ENCODE measurements around the gene NOS2.
"Not testable (repeated sequence)": the region's sequence is repeated elsewhere in the genome, so short reads cannot be mapped to it uniquely, and the experiment has no call there.

Gene NOS2

DNA sequence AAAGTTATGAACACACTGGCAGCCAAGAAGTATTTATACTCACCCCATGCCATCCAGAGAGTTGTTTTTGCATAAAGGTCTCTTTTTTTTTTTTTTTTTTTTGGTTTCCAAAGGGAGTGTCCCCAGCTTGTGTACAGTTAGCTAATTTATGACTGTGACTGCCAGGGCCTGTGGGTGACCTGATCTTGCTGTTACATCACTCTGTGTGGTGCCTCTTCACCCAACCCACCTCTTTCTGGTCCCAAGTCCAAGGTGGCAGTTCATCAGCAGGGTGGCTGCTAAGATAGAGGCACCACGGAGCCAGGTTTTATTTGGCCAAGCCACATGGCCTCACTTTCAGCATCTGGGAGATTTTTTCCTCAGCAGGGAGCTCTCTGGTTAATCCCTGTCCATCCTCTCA lies at the start of gene NOS2:
TSS of gene NOS2 (minus strand) at position 8 of the 400 bp plus-strand sequence. CDS start 1,720 bp downstream, outside the sequence.
- no peaks in the 10 kb centered on the region for H3K36me3 Mint-ChIP-seq (ENCODE audit: low read depth)
- peaks cover 25% of the 10 kb centered on the region for H3K27me3 Mint-ChIP-seq
- no peaks in the 10 kb centered on the region for H3K9me3 Mint-ChIP-seq
- DNase-seq, result no peak
- no peak within 1 kb of the TSS for H3K4me3 Mint-ChIP-seq
- H3K4me1 Mint-ChIP-seq (ENCODE audit: low read depth), result peaks cover 4% of the 10 kb centered on the region
- H3K27ac Mint-ChIP-seq, result no peak within 1 kb of the TSS

DNA sequence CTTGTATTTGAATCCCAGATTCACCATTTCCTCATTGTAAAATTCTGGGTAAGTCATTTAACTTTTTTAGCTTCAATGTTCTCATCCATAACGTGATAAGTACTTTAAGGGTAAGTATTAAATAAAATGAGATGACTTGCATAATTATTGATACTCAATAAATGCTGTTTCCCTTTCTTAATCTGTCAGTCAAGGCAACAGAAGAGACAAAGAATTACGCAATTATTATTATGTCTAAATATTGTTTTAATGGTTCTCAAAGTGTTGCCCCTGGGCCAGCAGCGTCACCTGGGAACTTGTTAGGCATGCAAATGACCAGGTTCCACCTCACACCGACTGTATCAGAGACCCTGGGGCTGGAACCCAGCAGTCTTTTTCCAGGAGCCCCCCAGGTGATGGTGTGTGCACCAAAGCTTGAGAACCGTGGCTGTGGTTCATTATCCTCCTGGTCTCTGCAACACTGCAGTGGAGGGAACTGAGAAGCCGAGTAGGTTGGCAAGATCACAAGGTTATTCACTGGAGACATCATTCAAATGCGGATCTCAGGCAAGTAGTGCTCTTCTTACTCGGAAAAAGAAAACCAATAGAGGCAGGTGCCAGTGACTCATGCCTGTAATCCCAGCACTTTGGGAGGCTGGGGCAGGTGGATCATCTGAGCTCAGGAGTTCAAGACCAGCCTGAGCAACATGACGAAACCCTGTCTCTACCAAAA lies 49.3 kb upstream of the NOS2 start:
- no peak overlapping the region for H3K4me3 Mint-ChIP-seq
- no peak for DNase-seq
- peaks cover 3% of the 10 kb centered on the region for H3K27me3 Mint-ChIP-seq
- no peaks in the 10 kb centered on the region for H3K9me3 Mint-ChIP-seq
- H3K27ac Mint-ChIP-seq, result no peak overlapping the region
- H3K4me1 Mint-ChIP-seq (ENCODE audit: low read depth), result peaks cover 21% of the 10 kb centered on the region
- H3K36me3 Mint-ChIP-seq (ENCODE audit: low read depth), result no peaks in the 10 kb centered on the region

DNA sequence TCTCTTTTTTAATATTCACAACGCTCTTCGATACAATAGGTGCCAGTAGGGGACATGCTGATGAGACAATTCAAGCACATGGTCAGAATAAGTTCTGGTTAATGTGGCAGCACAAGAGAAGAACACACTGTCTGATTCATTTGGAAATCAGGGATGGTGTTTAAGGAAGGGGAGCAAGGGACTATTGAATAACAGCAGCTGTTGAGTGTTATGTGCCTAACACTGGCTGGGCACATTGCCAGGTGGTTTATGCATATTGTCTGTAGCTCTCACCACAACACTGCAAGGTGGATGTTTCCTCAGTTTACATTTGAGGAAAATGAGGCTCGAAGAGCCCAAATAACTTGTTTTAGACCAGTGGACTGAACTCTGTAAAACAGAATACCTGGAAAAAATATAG lies 48.6 kb upstream of the NOS2 start:
- peaks cover 3% of the 10 kb centered on the region for H3K27me3 Mint-ChIP-seq

DNA sequence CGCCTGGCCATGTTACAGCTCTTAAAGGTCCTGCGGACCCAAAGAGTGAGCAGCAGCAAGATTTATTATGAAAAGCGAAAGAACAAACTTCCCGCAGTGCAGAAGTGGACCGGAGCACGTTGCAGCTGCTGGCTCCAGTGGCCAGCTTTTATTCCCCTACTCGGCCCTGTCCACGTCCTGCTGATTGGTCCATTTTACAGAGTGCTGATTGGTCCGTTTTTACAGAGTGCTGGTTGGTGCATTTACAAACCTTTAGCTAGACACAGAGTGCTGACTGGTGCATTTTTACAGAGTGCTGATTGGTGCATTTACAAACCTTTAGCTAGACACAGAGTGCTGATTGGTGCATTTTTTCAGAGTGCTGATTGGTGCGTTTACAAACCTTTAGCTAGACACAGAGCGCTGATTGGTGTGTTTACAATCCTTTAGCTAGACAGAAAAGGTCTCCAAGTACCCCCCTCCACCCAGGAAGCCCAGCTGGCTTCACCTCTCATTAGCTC lies 46.5 kb upstream of the NOS2 start:
- H3K9me3 Mint-ChIP-seq; H3K36me3 Mint-ChIP-seq (ENCODE audit: low read depth); DNase-seq; H3K27me3 Mint-ChIP-seq: not testable (repeated sequence)
- Mint-ChIP-seq H3K4me1 (ENCODE audit: low read depth) (peaks cover 21% of the 10 kb centered on the region), H3K4me3 (peak overlapping the region; percentile 56), H3K27ac (peak overlapping the region; percentile 86)

More for the DNA sequence above, 48.6 kb upstream of the NOS2 start:
- Mint-ChIP-seq H3K36me3 (ENCODE audit: low read depth) (no peaks in the 10 kb centered on the region), H3K4me3 (no peak overlapping the region), H3K4me1 (ENCODE audit: low read depth) (peaks cover 21% of the 10 kb centered on the region), H3K27ac (no peak overlapping the region), H3K9me3 (no peaks in the 10 kb centered on the region)
- DNase-seq, result no peak

DNA sequence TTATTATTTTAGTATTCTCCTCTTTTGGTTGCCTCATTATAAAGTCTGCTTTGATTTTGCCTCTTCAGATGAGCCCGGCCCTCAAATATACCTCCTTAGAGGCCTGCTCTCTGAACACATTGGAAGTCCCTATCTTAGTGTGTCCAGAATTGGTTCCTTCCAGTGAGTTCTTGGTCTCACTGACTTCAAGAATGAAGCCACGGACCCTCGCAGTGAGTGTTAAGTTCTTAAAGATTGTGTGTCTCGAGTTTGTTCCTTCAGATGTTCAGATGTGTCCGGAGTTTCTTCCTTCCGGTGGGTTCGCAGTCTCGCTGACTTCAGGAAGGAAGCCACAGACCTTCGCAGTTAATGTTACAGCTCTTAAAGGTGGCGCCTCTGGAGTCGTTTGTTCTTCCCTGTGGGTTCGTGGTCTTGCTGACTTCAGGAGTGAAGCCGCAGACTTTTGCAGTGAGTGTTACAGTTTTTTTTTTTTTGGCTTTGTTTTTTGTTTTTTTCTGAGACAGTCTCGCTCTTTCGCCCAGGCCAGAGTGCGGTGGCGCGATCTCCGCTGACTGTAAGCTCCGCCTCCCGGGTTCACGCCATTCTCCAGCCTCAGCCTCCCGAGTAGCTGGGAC lies 45.8 kb upstream of the NOS2 start:
- Mint-ChIP-seq H3K4me1 (ENCODE audit: low read depth) (peaks cover 21% of the 10 kb centered on the region), H3K4me3 (peak overlapping the region; percentile 56), H3K9me3 (no peaks in the 10 kb centered on the region), H3K36me3 (ENCODE audit: low read depth) (no peaks in the 10 kb centered on the region), H3K27me3 (no peaks in the 10 kb centered on the region), H3K27ac (peak overlapping the region; percentile 86)
- DNase-seq, result peak; percentile 52

DNA sequence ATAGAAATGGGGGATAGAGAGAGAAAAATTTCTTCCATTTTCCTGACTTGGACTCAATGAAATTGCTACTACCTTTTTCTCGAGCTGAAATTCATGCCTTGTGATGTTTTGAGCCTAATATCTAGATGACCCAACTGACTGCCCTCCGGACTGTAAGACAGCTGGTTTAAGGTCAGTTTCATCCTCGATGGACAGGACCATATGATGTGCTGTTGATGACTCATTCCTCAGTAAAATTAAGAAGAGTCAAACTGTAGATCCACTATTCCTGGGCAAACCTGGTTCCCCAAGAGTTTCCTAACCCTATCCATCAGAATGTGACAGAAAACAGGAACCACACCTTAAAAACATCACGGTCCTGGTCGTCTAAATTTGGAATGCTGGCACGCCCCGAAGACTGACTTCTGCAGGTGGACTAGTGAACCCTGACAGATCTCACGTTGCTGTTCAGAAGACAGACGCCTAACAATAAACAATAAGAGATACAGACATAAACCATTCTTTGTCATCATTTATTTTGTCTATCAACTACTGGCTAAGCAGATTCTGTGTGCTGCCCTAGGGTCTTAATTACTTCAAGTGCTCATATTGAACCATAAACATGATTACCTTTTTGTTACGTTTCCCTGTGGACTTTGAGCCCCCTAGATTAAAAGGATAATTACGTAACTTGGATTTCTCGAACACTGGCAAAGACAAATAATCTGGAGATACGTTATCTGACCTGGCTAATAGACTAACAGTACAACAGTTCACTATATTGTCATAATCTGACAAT lies 45.1 kb upstream of the NOS2 start:
- H3K36me3 Mint-ChIP-seq (ENCODE audit: low read depth), result no peaks in the 10 kb centered on the region
- no peak overlapping the region for H3K27ac Mint-ChIP-seq
- no peak for DNase-seq
- H3K4me1 Mint-ChIP-seq (ENCODE audit: low read depth), result peaks cover 21% of the 10 kb centered on the region
- H3K4me3 Mint-ChIP-seq, result no peak overlapping the region
- no peaks in the 10 kb centered on the region for H3K27me3 Mint-ChIP-seq
- no peaks in the 10 kb centered on the region for H3K9me3 Mint-ChIP-seq

DNA sequence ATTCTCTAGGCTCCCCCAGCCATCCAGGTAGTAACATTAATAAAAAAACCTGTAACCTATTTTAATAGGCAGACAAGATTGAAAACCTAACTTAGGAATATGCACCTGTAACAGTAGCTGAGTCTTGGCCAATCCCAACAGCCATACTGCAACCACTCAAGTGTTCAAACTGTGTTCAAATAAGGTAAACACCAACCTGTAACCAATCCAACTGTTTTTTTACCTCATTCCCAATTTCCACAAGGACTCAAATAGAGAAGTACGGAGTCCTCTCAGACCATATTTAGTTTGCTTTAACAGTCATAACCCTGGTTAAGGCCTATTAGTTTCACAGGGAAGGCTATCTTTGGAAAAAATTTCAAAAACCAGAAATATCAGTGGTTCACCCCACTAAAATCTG lies 40.4 kb upstream of the NOS2 start:
- Mint-ChIP-seq H3K27ac (no peak overlapping the region), H3K4me3 (no peak overlapping the region)

DNA sequence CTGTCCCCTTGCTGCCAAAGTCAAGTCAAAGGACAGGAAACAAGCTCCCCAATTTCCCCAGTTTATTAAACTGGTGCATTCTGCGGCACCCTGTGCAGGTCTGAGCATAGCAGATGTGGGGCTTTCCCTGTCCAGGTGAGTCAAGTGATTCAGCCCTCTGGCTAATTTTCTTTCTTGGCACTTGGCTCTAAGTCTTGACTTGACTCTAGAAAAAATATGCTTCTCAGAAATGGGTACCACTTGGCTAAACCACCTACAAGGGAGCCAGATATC lies 40.0 kb upstream of the NOS2 start:
- DNase-seq; H3K27ac Mint-ChIP-seq; H3K27me3 Mint-ChIP-seq; H3K36me3 Mint-ChIP-seq (ENCODE audit: low read depth); H3K4me1 Mint-ChIP-seq (ENCODE audit: low read depth); H3K4me3 Mint-ChIP-seq; H3K9me3 Mint-ChIP-seq: not testable (repeated sequence)

More for the DNA sequence above, 40.4 kb upstream of the NOS2 start:
- H3K27me3 Mint-ChIP-seq, result no peaks in the 10 kb centered on the region
- no peak for DNase-seq
- H3K4me1 Mint-ChIP-seq (ENCODE audit: low read depth), result peaks cover 3% of the 10 kb centered on the region
- no peaks in the 10 kb centered on the region for H3K36me3 Mint-ChIP-seq (ENCODE audit: low read depth)
- H3K9me3 Mint-ChIP-seq, result no peaks in the 10 kb centered on the region

DNA sequence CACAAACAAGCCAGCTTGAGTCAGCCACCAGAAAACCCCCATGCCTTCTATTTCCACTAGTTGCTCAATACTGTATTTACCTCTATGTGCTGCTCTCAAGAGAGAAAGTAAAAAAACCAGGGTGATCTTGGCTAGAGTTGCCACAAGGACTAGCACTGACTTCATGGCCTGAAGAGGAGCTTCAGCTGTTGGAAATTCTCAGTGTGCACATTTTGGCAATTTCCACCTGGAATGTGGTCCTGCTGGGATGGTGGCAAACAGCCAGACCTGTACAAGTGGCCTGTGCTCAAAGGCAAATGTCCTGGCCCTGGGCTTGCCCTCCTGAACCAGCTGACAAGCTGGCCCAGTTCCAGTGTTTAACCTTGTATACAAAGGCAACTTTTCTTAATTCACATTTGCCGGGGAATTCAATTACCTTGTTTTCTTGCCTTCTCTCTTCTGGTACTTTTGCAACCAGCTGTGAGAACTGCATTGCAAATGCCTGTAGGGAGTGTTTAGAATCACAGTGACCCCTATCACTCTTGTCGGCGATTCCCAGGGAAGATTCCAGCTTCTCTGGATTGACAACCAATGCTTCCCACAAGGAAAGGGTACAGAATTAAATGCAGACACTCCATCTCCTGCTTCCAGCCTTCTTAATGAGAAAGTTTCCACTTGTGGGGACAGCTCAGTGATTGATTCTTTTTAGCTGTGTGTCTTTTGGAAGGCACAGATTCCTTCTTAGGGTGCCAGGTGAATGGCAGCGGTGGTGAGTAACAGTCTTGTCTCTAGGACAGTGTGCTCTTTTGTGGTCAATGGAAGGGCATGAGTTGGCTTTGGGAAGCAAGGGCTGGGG lies 39.5 kb upstream of the NOS2 start:
- H3K36me3 Mint-ChIP-seq (ENCODE audit: low read depth); H3K27ac Mint-ChIP-seq; H3K4me1 Mint-ChIP-seq (ENCODE audit: low read depth); DNase-seq; H3K4me3 Mint-ChIP-seq; H3K9me3 Mint-ChIP-seq; H3K27me3 Mint-ChIP-seq: not testable (repeated sequence)

DNA sequence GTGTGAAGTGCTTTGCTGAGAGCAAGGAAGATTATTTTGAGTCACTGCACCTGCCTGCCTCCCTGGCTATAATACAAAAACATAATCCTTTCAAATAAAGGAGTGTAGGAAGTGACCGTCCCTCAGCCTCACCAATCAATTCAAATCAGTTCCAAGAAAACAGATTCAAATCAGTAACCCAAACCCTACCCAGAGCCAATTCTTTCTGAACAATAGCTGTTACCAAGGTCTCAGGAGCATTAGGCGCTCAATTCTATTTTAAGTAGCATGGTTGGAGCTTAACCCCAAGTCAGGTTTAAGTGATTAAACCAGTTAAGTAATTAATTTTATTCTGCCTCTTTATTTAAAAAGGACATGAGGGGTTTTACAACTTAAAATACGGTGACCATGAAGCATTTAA lies 38.3 kb upstream of the NOS2 start:
- not testable (repeated sequence) for H3K4me1 Mint-ChIP-seq (ENCODE audit: low read depth); H3K4me3 Mint-ChIP-seq; H3K9me3 Mint-ChIP-seq; DNase-seq; H3K27me3 Mint-ChIP-seq; H3K27ac Mint-ChIP-seq; H3K36me3 Mint-ChIP-seq (ENCODE audit: low read depth)

DNA sequence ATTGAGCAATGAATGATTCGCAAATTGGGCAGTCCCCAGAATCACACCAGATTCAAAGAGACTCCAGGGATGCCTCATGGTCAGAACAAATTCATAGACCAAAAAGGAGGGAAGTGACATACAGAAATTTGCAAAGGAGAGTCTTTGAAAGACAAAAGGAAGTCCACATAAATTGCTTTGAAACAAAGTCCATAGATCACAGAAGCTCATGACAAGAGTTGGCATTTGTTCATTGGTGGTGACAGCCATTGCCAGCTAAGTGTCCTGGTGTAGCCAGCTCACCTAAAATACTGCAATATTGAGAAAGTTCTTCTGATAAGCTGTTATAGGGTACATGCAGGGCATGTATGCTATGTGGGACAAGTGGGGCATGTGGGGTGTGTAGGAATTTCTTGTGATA lies 37.4 kb upstream of the NOS2 start:
- H3K9me3 Mint-ChIP-seq, result not testable (repeated sequence)

DNA sequence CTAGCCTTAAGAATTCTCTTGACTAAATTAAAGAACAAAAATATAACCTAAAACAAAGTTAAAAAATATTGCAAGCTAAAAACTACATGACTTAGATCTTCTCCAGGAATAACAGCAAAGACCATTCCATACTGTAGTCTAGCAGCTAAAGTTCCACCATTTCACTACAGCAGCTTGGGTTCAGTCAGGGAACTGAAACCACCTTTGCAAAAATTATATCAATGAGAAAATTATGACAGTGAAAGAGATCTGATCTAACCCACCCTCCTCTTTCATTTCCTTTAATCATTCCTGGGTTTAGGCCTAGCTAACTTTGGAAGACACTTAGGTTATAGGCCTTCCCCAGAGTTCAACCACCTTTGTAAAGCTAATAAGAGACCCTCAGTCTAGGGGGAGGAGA lies 36.3 kb upstream of the NOS2 start:
- Mint-ChIP-seq H3K4me1 (ENCODE audit: low read depth) (no peaks in the 10 kb centered on the region), H3K36me3 (ENCODE audit: low read depth) (no peaks in the 10 kb centered on the region), H3K27ac (no peak overlapping the region), H3K27me3 (no peaks in the 10 kb centered on the region), H3K9me3 (peaks cover 2% of the 10 kb centered on the region), H3K4me3 (no peak overlapping the region)
- DNase-seq, result no peak

More for the DNA sequence above, 37.4 kb upstream of the NOS2 start:
- H3K27ac Mint-ChIP-seq; H3K4me3 Mint-ChIP-seq; H3K4me1 Mint-ChIP-seq (ENCODE audit: low read depth); H3K36me3 Mint-ChIP-seq (ENCODE audit: low read depth); DNase-seq; H3K27me3 Mint-ChIP-seq: not testable (repeated sequence)

DNA sequence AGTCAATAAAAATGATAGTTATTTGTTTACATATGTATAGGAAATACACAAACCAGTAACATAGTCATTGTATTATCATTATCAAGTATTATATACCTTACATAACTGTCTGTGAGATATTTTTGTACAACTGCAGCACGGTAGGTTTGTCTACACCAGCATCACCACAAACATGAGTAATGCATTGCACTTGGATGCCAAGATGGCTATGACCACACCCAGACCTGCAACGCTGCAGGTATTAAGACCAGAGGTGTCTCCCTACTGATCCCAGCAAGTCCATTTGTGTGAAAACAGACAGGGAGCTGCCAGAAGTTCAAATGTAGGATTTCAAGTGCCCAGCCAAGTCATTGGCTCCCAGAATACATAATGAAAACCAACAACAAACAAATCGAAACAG lies 34.2 kb upstream of the NOS2 start:
- Mint-ChIP-seq H3K4me1 (ENCODE audit: low read depth) (no peaks in the 10 kb centered on the region), H3K4me3 (no peak overlapping the region), H3K27ac (no peak overlapping the region), H3K9me3 (peaks cover 2% of the 10 kb centered on the region), H3K27me3 (no peaks in the 10 kb centered on the region), H3K36me3 (ENCODE audit: low read depth) (no peaks in the 10 kb centered on the region)
- no peak for DNase-seq

DNA sequence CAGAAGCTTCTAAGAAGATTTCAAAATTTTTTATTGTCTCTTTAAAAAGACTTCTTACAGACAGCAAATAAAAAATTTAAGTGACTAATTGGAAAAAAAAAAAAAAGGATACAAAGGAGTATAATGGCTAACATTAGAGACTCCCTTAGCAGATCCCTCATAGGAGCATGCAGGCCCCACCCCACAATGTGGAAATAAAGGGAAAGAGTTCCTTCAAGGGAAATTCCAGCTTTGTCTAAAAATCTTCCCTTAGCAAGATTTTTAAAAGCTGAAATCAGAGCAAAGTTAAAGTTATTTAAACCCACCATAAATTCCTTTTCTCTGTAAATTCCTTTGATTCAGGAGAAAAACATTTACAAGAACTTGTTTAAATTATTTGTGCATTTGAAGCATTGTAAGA lies 32.5 kb upstream of the NOS2 start:
- Mint-ChIP-seq H3K36me3 (ENCODE audit: low read depth) (no peaks in the 10 kb centered on the region), H3K4me3 (no peak overlapping the region), H3K27me3 (peaks cover 3% of the 10 kb centered on the region), H3K27ac (no peak overlapping the region), H3K9me3 (peaks cover 2% of the 10 kb centered on the region), H3K4me1 (ENCODE audit: low read depth) (no peaks in the 10 kb centered on the region)
- no peak for DNase-seq

Measured in activated T-cell treated with anti-CD3 and anti-CD28 coated beads, Interleukin-2, amount 50 U/mL, for 24 hours (primary cell).